GM23248 (cell line): ENCODE results near the gene FOXL3. TPM values are rescaled to one million over a fixed set of nuclear protein-coding genes. Genes with fewer than 3 reads are reported as not detected.

Source experiments
- DNase-seq: peaks from one replicate; pipeline ENCODE4 v3.0.0-alpha.2; 2015
- H2AFZ ChIP-seq: fragments of 200-600 bp; sonication (generic); 2 replicates; pipeline ENCODE4 v1.6.1; 2016; ENCODE audit warnings: antibody characterized with exemption
- H3F3A ChIP-seq: fragments of 200-600 bp; sonication (generic); 2 replicates; pipeline ENCODE4 v1.6.1; 2016; ENCODE audit warnings: mild to moderate bottlenecking, antibody characterized with exemption, mixed run types; ENCODE audit not compliant: insufficient read depth
- H3K27ac ChIP-seq: fragments of 200-600 bp; sonication (generic); 2 replicates; pipeline ENCODE4 v1.5.1; 2016; ENCODE audit warnings: mild to moderate bottlenecking
- H3K27me3 ChIP-seq: fragments of 200-600 bp; sonication (generic); replicated peaks from 2 replicates; pipeline ENCODE4 v1.6.1; 2016; ENCODE audit warnings: mild to moderate bottlenecking; ENCODE audit not compliant: insufficient read depth
- H3K36me3 ChIP-seq: fragments of 200-600 bp; sonication (generic); 2 replicates; pipeline ENCODE4 v1.6.1; 2016; ENCODE audit warnings: low read depth, mild to moderate bottlenecking
- H3K4me1 ChIP-seq: fragments of 200-600 bp; sonication (generic); 2 replicates; pipeline ENCODE4 v1.6.1; 2016; ENCODE audit warnings: mild to moderate bottlenecking; ENCODE audit not compliant: insufficient read depth
- H3K4me2 ChIP-seq: fragments of 200-600 bp; sonication (generic); one replicate; pipeline ENCODE4 v1.6.1; 2016; ENCODE audit warnings: mild to moderate bottlenecking; ENCODE audit not compliant: unreplicated experiment
- H3K4me3 ChIP-seq: fragments of 200-600 bp; sonication (generic); 2 replicates; pipeline ENCODE4 v1.5.1; 2016; ENCODE audit warnings: mild to moderate bottlenecking
- H3K79me2 ChIP-seq: fragments of 200-600 bp; sonication (generic); 2 replicates; pipeline ENCODE4 v1.6.1; 2016; ENCODE audit warnings: mild to moderate bottlenecking; ENCODE audit not compliant: insufficient read depth
- H3K9ac ChIP-seq: fragments of 200-600 bp; sonication (generic); 2 replicates; pipeline ENCODE4 v1.6.1; 2016; ENCODE audit warnings: mild to moderate bottlenecking
- H3K9me2 ChIP-seq: fragments of 200-600 bp; sonication (generic); 2 replicates; pipeline ENCODE4 v1.6.1; 2016; ENCODE audit warnings: mixed run types, mild to moderate bottlenecking, moderate library complexity; ENCODE audit not compliant: insufficient read depth
- H3K9me3 ChIP-seq: fragments of 200-600 bp; sonication (generic); one replicate; pipeline ENCODE4 v1.6.1; 2017; ENCODE audit warnings: low read depth
- H4K20me1 ChIP-seq: fragments of 200-600 bp; sonication (generic); 2 replicates; pipeline ENCODE4 v1.6.0; 2016; ENCODE audit not compliant: insufficient read depth
- EZH2 ChIP-seq: fragments of 200-600 bp; sonication (generic); IDR thresholded peaks from 2 replicates; pipeline ENCODE4 v1.6.1; 2018; ENCODE audit warnings: antibody characterized with exemption, mild to moderate bottlenecking; ENCODE audit not compliant: insufficient read depth, poor library complexity, severe bottlenecking
- EZH2phosphoT487 ChIP-seq: fragments of 200-600 bp; sonication (generic); IDR thresholded peaks from 2 replicates; pipeline ENCODE4 v1.6.1; 2018; ENCODE audit warnings: antibody characterized with exemption, moderate library complexity, mild to moderate bottlenecking, low read depth; ENCODE audit not compliant: insufficient read depth
- WGBS, 2 experiments: methylation state at CpG; one replicate each; pipeline ENCODE4 v1.1.6; 2015 to 2017; ENCODE audit warnings: low lambda C conversion rate in 2 of 2, low coverage in 1 of 2; ENCODE audit errors: missing lambda C conversion rate in 2 of 2; 5-methylcytosine and 5-hydroxymethylcytosine counted together
- in situ Hi-C: fragments of 300-500 bp; cut with MboI; formaldehyde crosslinking; loops from 2 replicates; pipeline ENCODE4 v1.15.0; 2020
- polyA plus RNA-seq: library from polyadenylated mRNA; unstranded; fragments of >200 nt; fragmentation: Nextera tagmentation; extraction: Ambion mirVana; gene quantifications from 2 replicates; pipeline ENCODE4 v1.2.1, GENCODE V29; 2016
- total RNA-seq: library from RNA; depleted of rRNA; stranded (reverse); fragments of >200 nt; shearing (Covaris generic); gene quantifications from 2 replicates; pipeline ENCODE4 v1.2.3, GENCODE V29; 2014

Gene FOXL3
- total and polyA plus RNA-seq, 2 experiments from 2014 or later = not detected

GRCh38 chr7:326273-326672, 36.3 kb downstream of the FOXL3 start:
- no peak for DNase-seq
- Histone ChIP-seq H4K20me1 (no peaks in the 10 kb centered on the region), H3K4me3 (no peak overlapping the region), H3F3A (no peaks in the 10 kb centered on the region), H3K4me2 (no peak overlapping the region), H3K27me3 (peaks cover 24% of the 10 kb centered on the region), H3K4me1 (no peaks in the 10 kb centered on the region), H3K36me3 (no peaks in the 10 kb centered on the region), H3K9me2 (no peaks in the 10 kb centered on the region), H3K79me2 (no peaks in the 10 kb centered on the region), H2AFZ (no peak overlapping the region), H3K27ac (no peak overlapping the region), H3K9me3 (no peaks in the 10 kb centered on the region), H3K9ac (no peak overlapping the region)
- no peak for TF ChIP-seq EZH2
- no peak for TF ChIP-seq EZH2phosphoT487
- in situ Hi-C loops = no loop called here
- WGBS, 2 experiments = 73 to 80% methylated on average over 8 to 9 of the region's 9 CpGs

DNA sequence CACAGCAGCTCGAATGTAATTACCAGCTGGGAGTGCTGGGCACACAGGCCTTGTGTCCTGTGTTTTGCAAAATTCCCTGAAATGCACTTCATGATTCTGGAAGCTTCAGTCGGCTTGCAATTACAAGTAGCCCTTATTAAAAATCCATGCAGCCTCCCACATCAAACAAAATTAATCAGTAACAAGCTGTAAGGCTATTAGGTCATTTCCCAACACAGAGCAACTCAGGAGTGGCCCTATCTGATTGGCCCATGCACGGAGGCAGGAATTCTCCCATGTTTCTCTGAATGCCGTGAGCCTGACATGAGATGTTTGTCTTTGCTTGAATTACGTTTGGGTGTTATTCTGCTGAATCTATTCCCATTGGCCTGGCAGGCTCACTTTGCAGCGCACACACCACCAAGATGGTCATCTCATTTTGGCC, 36.9 kb downstream of the FOXL3 start:
- Histone ChIP-seq H3K27me3 (peaks cover 24% of the 10 kb centered on the region), H3K9me2 (no peaks in the 10 kb centered on the region)
- 70 to 80% methylated on average over 6 of the region's 6 CpGs for WGBS, 2 experiments

DNA sequence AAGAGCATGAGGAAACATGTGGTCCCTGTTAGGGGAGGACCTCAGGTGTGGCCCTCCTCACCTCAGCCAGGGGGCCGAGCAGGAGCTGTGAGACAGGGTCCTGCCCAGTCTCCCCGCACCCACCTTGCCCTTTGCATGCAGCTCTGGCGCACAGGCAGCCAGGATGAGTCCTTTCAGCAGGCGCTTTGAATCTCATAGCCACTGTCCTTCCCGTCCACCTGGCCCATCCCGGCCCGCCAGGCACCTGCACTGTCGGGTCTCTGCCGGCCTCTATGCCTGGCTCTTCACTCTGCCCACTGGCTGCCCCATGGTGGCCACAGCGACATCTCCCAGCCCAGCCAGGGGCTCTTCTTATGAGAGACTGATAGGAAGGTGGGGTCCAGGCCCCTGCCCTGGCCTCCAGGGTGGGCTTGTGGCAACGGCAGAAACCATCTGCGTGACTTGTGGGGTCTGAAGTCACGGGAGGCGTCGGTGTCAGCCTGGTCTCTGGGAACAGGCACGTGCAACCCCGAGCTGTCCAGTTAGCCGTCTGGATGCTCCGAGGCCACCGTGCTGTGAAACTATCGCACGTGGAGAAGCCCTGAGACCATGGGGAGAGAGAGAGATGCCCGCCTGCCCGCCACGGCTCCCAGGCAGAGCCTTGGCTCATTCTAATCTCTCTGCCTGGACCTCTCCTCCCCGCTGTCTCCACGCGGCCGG, 37.4 kb downstream of the FOXL3 start:
- no peak overlapping the region for H3K4me2 ChIP-seq
- no peak overlapping the region for H3K9ac ChIP-seq
- no peaks in the 10 kb centered on the region for H3K36me3 ChIP-seq
- no peaks in the 10 kb centered on the region for H3K9me3 ChIP-seq
- H3K9me2 ChIP-seq = no peaks in the 10 kb centered on the region
- H4K20me1 ChIP-seq = no peaks in the 10 kb centered on the region
- no peak for DNase-seq
- H2AFZ ChIP-seq = no peak overlapping the region
- TF ChIP-seq EZH2 (no peak), EZH2phosphoT487 (no peak)
- H3K27me3 ChIP-seq = peaks cover 24% of the 10 kb centered on the region
- no peaks in the 10 kb centered on the region for H3K79me2 ChIP-seq
- no peaks in the 10 kb centered on the region for H3F3A ChIP-seq
- no peak overlapping the region for H3K4me3 ChIP-seq
- in situ Hi-C loops = no loop called here
- H3K4me1 ChIP-seq = no peaks in the 10 kb centered on the region
- 64 to 66% methylated on average over 28 to 29 of the region's 29 CpGs for WGBS, 2 experiments
- H3K27ac ChIP-seq = no peak overlapping the region

More for the DNA sequence above, 36.9 kb downstream of the FOXL3 start:
- Histone ChIP-seq H4K20me1 (no peaks in the 10 kb centered on the region), H2AFZ (no peak overlapping the region), H3F3A (no peaks in the 10 kb centered on the region), H3K79me2 (no peaks in the 10 kb centered on the region), H3K9me3 (no peaks in the 10 kb centered on the region), H3K36me3 (no peaks in the 10 kb centered on the region), H3K4me2 (no peak overlapping the region), H3K9ac (no peak overlapping the region), H3K4me1 (no peaks in the 10 kb centered on the region), H3K4me3 (no peak overlapping the region), H3K27ac (no peak overlapping the region)
- in situ Hi-C loops = no loop called here
- TF ChIP-seq EZH2phosphoT487 (no peak), EZH2 (no peak)
- no peak for DNase-seq

- no peak overlapping the region for H3K9ac ChIP-seq
- H3K79me2 ChIP-seq = no peaks in the 10 kb centered on the region
- 67 to 76% methylated on average over 22 of the region's 22 CpGs for WGBS, 2 experiments
- no peaks in the 10 kb centered on the region for H3K36me3 ChIP-seq
- no peaks in the 10 kb centered on the region for H3F3A ChIP-seq
- H3K27ac ChIP-seq = no peak overlapping the region
- no peak overlapping the region for H3K4me2 ChIP-seq
- H2AFZ ChIP-seq = no peak overlapping the region
- H3K27me3 ChIP-seq = peaks cover 24% of the 10 kb centered on the region
- no peaks in the 10 kb centered on the region for H3K9me2 ChIP-seq
- no peaks in the 10 kb centered on the region for H3K4me1 ChIP-seq
- no peak for DNase-seq
- no peaks in the 10 kb centered on the region for H3K9me3 ChIP-seq
- H4K20me1 ChIP-seq = no peaks in the 10 kb centered on the region
- in situ Hi-C loops = no loop called here
- H3K4me3 ChIP-seq = no peak overlapping the region
- TF ChIP-seq EZH2 (no peak), EZH2phosphoT487 (no peak)
These were observed 38.2 kb downstream of the FOXL3 start for GRCh38 chr7:327991-328702.
